ENCODE measurements around the gene ECD. TPM values are rescaled to one million over a fixed set of nuclear protein-coding genes. Genes with fewer than 3 reads are reported as not detected.
"Not testable (repeated sequence)": the region's sequence is repeated elsewhere in the genome, so short reads cannot be mapped to it uniquely, and the experiment has no call there.

Gene ECD
- total and polyA plus RNA-seq, 2 of the 4 experiments (the other 2 are of a cell fraction): 22.1 to 32.8 TPM

GRCh38 chr10:73152009-73152408 is 15.8 kb downstream of the ECD start:
- H3K4me2 ChIP-seq (ENCODE audit: low read depth, low read length): no peak overlapping the region
- H3K4ac ChIP-seq (ENCODE audit: low read depth, low read length): no peak overlapping the region
- no peak overlapping the region for H3K14ac ChIP-seq (replicated peaks; ENCODE audit: low read depth, low read length)
- H2AK5ac ChIP-seq (ENCODE audit: low read depth, low read length): no peak overlapping the region
- no peak overlapping the region for H4K8ac ChIP-seq (ENCODE audit: low read depth in 2 of 2, low read length in 2 of 2)
- no peak overlapping the region for H2AK9ac ChIP-seq (replicated peaks; ENCODE audit: low read depth, low read length, poor library complexity)
- H3K79me1 ChIP-seq (ENCODE audit: low read depth in 1 of 2, low read length in 2 of 2): peaks cover 6 to 10% of the 10 kb centered on the region in 2 experiments; a peak in 3 of 4 replicates
- dilution Hi-C loops (cut with HindIII; ENCODE audit: low sequenced_read_pairs, unreplicated experiment): no loop called here
- H4K91ac ChIP-seq (ENCODE audit: insufficient read depth, low read depth, low read length): no peak overlapping the region
- 100% methylated on average over 1 of the region's 3 CpGs; no CpG with 5 or more reads in 1 of the 2 experiments for WGBS, 2 experiments (ENCODE audit: extremely low coverage in 2 of 2, insufficient read length in 1 of 2)
- DNase-seq: no peak
- H3K56ac ChIP-seq (ENCODE audit: extremely low read depth, insufficient read depth, low read length): no peak overlapping the region
- no peak overlapping the region for H3K23ac ChIP-seq (ENCODE audit: low read depth, low read length)
- H3K27ac ChIP-seq (ENCODE audit: insufficient read depth, low read length): no peak overlapping the region
- ChIA-PET POLR2A (ENCODE audit: unreplicated experiment) (no interaction called here), CTCF (no interaction called here)
- H3K36me3 ChIP-seq (ENCODE audit: control insufficient read depth, insufficient read depth, low read length): peaks cover 25% of the 10 kb centered on the region
- BruUV-seq (replicated peaks): no TSS peak
- H3K4me1 ChIP-seq (ENCODE audit: control insufficient read depth, insufficient read depth, low read length): no peaks in the 10 kb centered on the region
- no peak overlapping the region for H2AFZ ChIP-seq (replicated peaks; ENCODE audit: low read length, poor library complexity)
- no peaks in the 10 kb centered on the region for H3K27me3 ChIP-seq (ENCODE audit: control insufficient read depth, insufficient read depth, low read length)
- no peak overlapping the region for H3K9ac ChIP-seq (ENCODE audit: low read depth, low read length)
- H2BK20ac ChIP-seq (ENCODE audit: low read depth, low read length): no peak overlapping the region
- no peaks in the 10 kb centered on the region for H3K9me1 ChIP-seq (ENCODE audit: insufficient read depth, low read length)
- intact Hi-C loops (cut with micrococcal nuclease): no loop called here
- H2BK15ac ChIP-seq (ENCODE audit: low read depth, low read length): no peak overlapping the region
- in situ Hi-C loops (cut with MboI; ENCODE audit: low sequenced_read_pairs): no loop called here
- H3K18ac ChIP-seq (ENCODE audit: low read depth, low read length): no peak overlapping the region
- no peak overlapping the region for H4K5ac ChIP-seq (ENCODE audit: low read depth, low read length)
- no peak overlapping the region for H3K4me3 ChIP-seq (ENCODE audit: insufficient read depth, low read depth, low read length)
- no peaks in the 10 kb centered on the region for H3K9me3 ChIP-seq (ENCODE audit: control insufficient read depth, insufficient read depth, low read length)
- no peak overlapping the region for H2BK120ac ChIP-seq (ENCODE audit: low read depth, low read length)
- peaks cover 7% of the 10 kb centered on the region; the same call in 1 of the 2 replicates for H4K20me1 ChIP-seq (ENCODE audit: insufficient read depth, low read length)
- TF ChIP-seq FOS (IDR thresholded peaks at IDR 0.05; ENCODE audit: low read depth, low read length) (no peak), MXI1 (IDR thresholded peaks at IDR 0.05; ENCODE audit: borderline replicate concordance, low read depth, low read length) (no peak), MAZ (IDR thresholded peaks at IDR 0.05; ENCODE audit: borderline replicate concordance, low read depth, low read length) (no peak), CEBPB (IDR thresholded peaks at IDR 0.05; ENCODE audit: low read depth, low read length) (no peak), SMC3 (IDR thresholded peaks at IDR 0.05; ENCODE audit: low read depth, low read length) (no peak)
- TF ChIP-seq, protein P1, sequence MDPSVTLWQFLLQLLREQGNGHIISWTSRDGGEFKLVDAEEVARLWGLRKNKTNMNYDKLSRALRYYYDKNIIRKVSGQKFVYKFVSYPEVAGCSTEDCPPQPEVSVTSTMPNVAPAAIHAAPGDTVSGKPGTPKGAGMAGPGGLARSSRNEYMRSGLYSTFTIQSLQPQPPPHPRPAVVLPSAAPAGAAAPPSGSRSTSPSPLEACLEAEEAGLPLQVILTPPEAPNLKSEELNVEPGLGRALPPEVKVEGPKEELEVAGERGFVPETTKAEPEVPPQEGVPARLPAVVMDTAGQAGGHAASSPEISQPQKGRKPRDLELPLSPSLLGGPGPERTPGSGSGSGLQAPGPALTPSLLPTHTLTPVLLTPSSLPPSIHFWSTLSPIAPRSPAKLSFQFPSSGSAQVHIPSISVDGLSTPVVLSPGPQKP (IDR thresholded peaks at IDR 0.05; ENCODE audit: borderline replicate concordance, low read depth, low read length): no peak
- no peak overlapping the region for H2BK5ac ChIP-seq (ENCODE audit: low read depth, low read length, poor library complexity, severe bottlenecking)
- no peak for ATAC-seq (ENCODE audit: low read depth)

GRCh38 chr10:73150633-73151413 is 17.0 kb downstream of the ECD start:
- BruUV-seq (replicated peaks); H2AK5ac ChIP-seq (ENCODE audit: low read depth, low read length); H3K14ac ChIP-seq (replicated peaks; ENCODE audit: low read depth, low read length); CTCF ChIA-PET; H3K4me3 ChIP-seq (ENCODE audit: insufficient read depth, low read depth, low read length); H3K27me3 ChIP-seq (ENCODE audit: control insufficient read depth, insufficient read depth, low read length); in situ Hi-C loops (cut with MboI; ENCODE audit: low sequenced_read_pairs); H3K9me1 ChIP-seq (ENCODE audit: insufficient read depth, low read length); DNase-seq; POLR2A ChIA-PET (ENCODE audit: unreplicated experiment); H3K9ac ChIP-seq (ENCODE audit: low read depth, low read length); H4K8ac ChIP-seq (ENCODE audit: low read depth in 2 of 2, low read length in 2 of 2); dilution Hi-C loops (cut with HindIII; ENCODE audit: low sequenced_read_pairs, unreplicated experiment); ATAC-seq (ENCODE audit: low read depth); H2AFZ ChIP-seq (replicated peaks; ENCODE audit: low read length, poor library complexity); H3K56ac ChIP-seq (ENCODE audit: extremely low read depth, insufficient read depth, low read length); H3K23ac ChIP-seq (ENCODE audit: low read depth, low read length); H3K4me1 ChIP-seq (ENCODE audit: control insufficient read depth, insufficient read depth, low read length); intact Hi-C loops (cut with micrococcal nuclease); H3K4me2 ChIP-seq (ENCODE audit: low read depth, low read length); H2AK9ac ChIP-seq (replicated peaks; ENCODE audit: low read depth, low read length, poor library complexity); H3K4ac ChIP-seq (ENCODE audit: low read depth, low read length); H3K18ac ChIP-seq (ENCODE audit: low read depth, low read length); H2BK5ac ChIP-seq (ENCODE audit: low read depth, low read length, poor library complexity, severe bottlenecking); H2BK120ac ChIP-seq (ENCODE audit: low read depth, low read length); H3K27ac ChIP-seq (ENCODE audit: insufficient read depth, low read length); H4K91ac ChIP-seq (ENCODE audit: insufficient read depth, low read depth, low read length); H3K9me3 ChIP-seq (ENCODE audit: control insufficient read depth, insufficient read depth, low read length); H2BK20ac ChIP-seq (ENCODE audit: low read depth, low read length); H4K20me1 ChIP-seq (ENCODE audit: insufficient read depth, low read length); H2BK15ac ChIP-seq (ENCODE audit: low read depth, low read length); H4K5ac ChIP-seq (ENCODE audit: low read depth, low read length): not testable (repeated sequence)
- peaks cover 6 to 18% of the 10 kb centered on the region in 2 experiments; a peak in 3 of 4 replicates for H3K79me1 ChIP-seq (ENCODE audit: low read depth in 1 of 2, low read length in 2 of 2)
- H3K36me3 ChIP-seq (ENCODE audit: control insufficient read depth, insufficient read depth, low read length): peaks cover 32% of the 10 kb centered on the region
- WGBS, 2 experiments (ENCODE audit: extremely low coverage in 2 of 2, insufficient read length in 1 of 2): no CpG with 5 or more reads among the region's 8 CpGs
